ENCODE measurements around the gene MACROD1. TPM values are rescaled to one million over a fixed set of nuclear protein-coding genes. Genes with fewer than 3 reads are reported as not detected.

MACROD1 gene
- total RNA-seq, 1 experiment from 2014 or later = 4.7 TPM

GRCh38 chr11:63961608-63962412, 204.1 kb downstream of the MACROD1 start:
- no peak for DNase-seq (ENCODE audit: low spot score)

- no peak for DNase-seq (ENCODE audit: low spot score)
Observed at GRCh38 chr11:63958008-63958407, 207.9 kb downstream of the MACROD1 start.

- no peak for DNase-seq (ENCODE audit: low spot score)
Observed at GRCh38 chr11:63952570-63952969, 213.3 kb downstream of the MACROD1 start.

GRCh38 chr11:63951779-63952536, 214.0 kb downstream of the MACROD1 start:
- no peak for DNase-seq (ENCODE audit: low spot score)

Other genes starting within 250 kb of the MACROD1 start
- gene RCOR2, start 248.9 kb downstream of the MACROD1 start, total RNA-seq (2014; rRNA removed; shearing (Covaris generic)) = 0.49 and 0.66 TPM in 2 replicates
- gene NAA40, start 227.1 kb downstream of the MACROD1 start, total RNA-seq (2014; rRNA removed; shearing (Covaris generic)) = 6.1 and 10.5 TPM in 2 replicates
- gene COX8A, start 191.5 kb downstream of the MACROD1 start, total RNA-seq (2014; rRNA removed; shearing (Covaris generic)) = 745 and 794 TPM in 2 replicates
- 48.9 and 69.0 TPM in 2 replicates for gene OTUB1, start 179.7 kb downstream of the MACROD1 start, total RNA-seq (2014; rRNA removed; shearing (Covaris generic))
- 0.80 and 1.4 TPM in 2 replicates for gene FLRT1, start 130.2 kb downstream of the MACROD1 start, total RNA-seq (2014; rRNA removed; shearing (Covaris generic))
- gene STIP1, start 20.1 kb upstream of the MACROD1 start, total RNA-seq (2014; rRNA removed; shearing (Covaris generic)) = 258 and 296 TPM in 2 replicates
- gene FERMT3, start 40.6 kb upstream of the MACROD1 start, total RNA-seq (2014; rRNA removed; shearing (Covaris generic)) = not detected in 2 replicates
- gene TRPT1, start 60.1 kb upstream of the MACROD1 start, total RNA-seq (2014; rRNA removed; shearing (Covaris generic)) = 56.1 and 62.3 TPM in 2 replicates
- 39.6 and 47.9 TPM in 2 replicates for gene NUDT22, start 60.2 kb upstream of the MACROD1 start, total RNA-seq (2014; rRNA removed; shearing (Covaris generic))
- gene DNAJC4, start 64.4 kb upstream of the MACROD1 start, total RNA-seq (2014; rRNA removed; shearing (Covaris generic)) = 2.5 and 4.5 TPM in 2 replicates
- 28.8 and 51.6 TPM in 2 replicates for gene VEGFB, start 68.5 kb upstream of the MACROD1 start, total RNA-seq (2014; rRNA removed; shearing (Covaris generic))
- 65.7 and 97.7 TPM in 2 replicates for gene FKBP2, start 75.0 kb upstream of the MACROD1 start, total RNA-seq (2014; rRNA removed; shearing (Covaris generic))
- 242 and 321 TPM in 2 replicates for gene PPP1R14B, start 80.8 kb upstream of the MACROD1 start, total RNA-seq (2014; rRNA removed; shearing (Covaris generic))
- 10.8 and 12.6 TPM in 2 replicates for gene PLCB3, start 85.4 kb upstream of the MACROD1 start, total RNA-seq (2014; rRNA removed; shearing (Covaris generic))
- gene BAD, start 118.6 kb upstream of the MACROD1 start, total RNA-seq (2014; rRNA removed; shearing (Covaris generic)) = 86.4 and 90.5 TPM in 2 replicates
- gene GPR137, start 119.7 kb upstream of the MACROD1 start, total RNA-seq (2014; rRNA removed; shearing (Covaris generic)) = 20.9 and 23.7 TPM in 2 replicates
- gene KCNK4, start 125.2 kb upstream of the MACROD1 start, total RNA-seq (2014; rRNA removed; shearing (Covaris generic)) = not detected in 2 replicates
- gene CATSPERZ, start 134.2 kb upstream of the MACROD1 start, total RNA-seq (2014; rRNA removed; shearing (Covaris generic)) = not detected in 2 replicates
- gene ESRRA, start 139.4 kb upstream of the MACROD1 start, total RNA-seq (2014; rRNA removed; shearing (Covaris generic)) = 16.2 and 28.2 TPM in 2 replicates
- gene TRMT112, start 151.4 kb upstream of the MACROD1 start, total RNA-seq (2014; rRNA removed; shearing (Covaris generic)) = 511 and 714 TPM in 2 replicates
- gene PRDX5, start 152.0 kb upstream of the MACROD1 start, total RNA-seq (2014; rRNA removed; shearing (Covaris generic)) = 186 and 206 TPM in 2 replicates
- gene CCDC88B, start 174.1 kb upstream of the MACROD1 start, total RNA-seq (2014; rRNA removed; shearing (Covaris generic)) = 1.2 and 1.8 TPM in 2 replicates
- 20.4 and 33.2 TPM in 2 replicates for gene RPS6KA4, start 193.0 kb upstream of the MACROD1 start, total RNA-seq (2014; rRNA removed; shearing (Covaris generic))